H9 (cell line): Measurements from ENCODE around the gene C2CD4A. TPM values are rescaled to one million over a fixed set of nuclear protein-coding genes. Genes with fewer than 3 reads are reported as not detected.

Experiments
- DNase-seq: peaks from one replicate; pipeline ENCODE4 v3.0.0-alpha.2; 2017
- H2AFZ ChIP-seq: one replicate; pipeline ENCODE4 v1.6.1; 2013; ENCODE audit warnings: mild to moderate bottlenecking, low read length, control low read depth, moderate library complexity
- H2AK5ac ChIP-seq: 2 replicates; pipeline ENCODE4 v1.6.1; 2013; ENCODE audit warnings: low read length, control low read depth, mixed read lengths; ENCODE audit not compliant: insufficient read length
- H2BK120ac ChIP-seq: one replicate; pipeline ENCODE4 v1.6.1; 2013; ENCODE audit warnings: low read depth, mild to moderate bottlenecking, low read length, control low read depth, inconsistent platforms; ENCODE audit not compliant: poor library complexity, severe bottlenecking
- H2BK12ac ChIP-seq: 2 replicates; pipeline ENCODE4 v1.6.1; 2013; ENCODE audit warnings: low read length, control low read depth, mixed read lengths, low read depth; ENCODE audit not compliant: insufficient read length
- H2BK15ac ChIP-seq: 2 replicates; pipeline ENCODE4 v1.6.1; 2013; ENCODE audit warnings: low read depth, low read length, control low read depth
- H2BK20ac ChIP-seq: one replicate; pipeline ENCODE4 v1.6.1; 2013; ENCODE audit warnings: low read depth, mild to moderate bottlenecking, low read length, control low read depth, inconsistent platforms; ENCODE audit not compliant: poor library complexity, severe bottlenecking
- H2BK5ac ChIP-seq: 2 replicates; pipeline ENCODE4 v1.6.1; 2013; ENCODE audit warnings: low read length, control low read depth, mixed read lengths; ENCODE audit not compliant: insufficient read length
- H3K14ac ChIP-seq: 2 replicates; pipeline ENCODE4 v1.6.1; 2013; ENCODE audit warnings: low read length, control low read depth; ENCODE audit not compliant: insufficient read depth
- H3K18ac ChIP-seq: 2 replicates; pipeline ENCODE4 v1.6.1; 2013; ENCODE audit warnings: low read depth, mild to moderate bottlenecking, mixed read lengths, low read length, control low read depth; ENCODE audit not compliant: insufficient read length
- H3K23ac ChIP-seq: 2 replicates; pipeline ENCODE4 v1.6.1; 2013; ENCODE audit warnings: low read length, control low read depth, mixed read lengths, low read depth; ENCODE audit not compliant: insufficient read length
- H3K23me2 ChIP-seq: 2 replicates; pipeline ENCODE4 v1.6.1; 2013; ENCODE audit warnings: low read depth, mild to moderate bottlenecking, mixed read lengths, low read length, control low read depth; ENCODE audit not compliant: insufficient read length, poor library complexity, severe bottlenecking
- H3K27ac ChIP-seq: 2 replicates; pipeline ENCODE4 v1.5.1; 2013; ENCODE audit warnings: low read length, control low read depth, mixed read lengths, low read depth; ENCODE audit not compliant: insufficient read length
- H3K27me3 ChIP-seq: 2 replicates; pipeline ENCODE4 v1.6.1; 2013; ENCODE audit warnings: low read length, control low read depth, inconsistent platforms; ENCODE audit not compliant: insufficient read depth
- H3K4ac ChIP-seq: 2 replicates; pipeline ENCODE4 v1.6.1; 2013; ENCODE audit warnings: low read depth, mild to moderate bottlenecking, control low read depth, inconsistent platforms, low read length, moderate library complexity
- H3K4me1 ChIP-seq: 2 replicates; pipeline ENCODE4 v1.6.1; 2013; ENCODE audit warnings: low read length, control low read depth, inconsistent platforms; ENCODE audit not compliant: insufficient read depth
- H3K4me2 ChIP-seq: 2 replicates; pipeline ENCODE4 v1.6.1; 2013; ENCODE audit warnings: low read length, control low read depth, mixed read lengths; ENCODE audit not compliant: insufficient read length, insufficient read depth
- H3K56ac ChIP-seq: 2 replicates; pipeline ENCODE4 v1.6.1; 2013; ENCODE audit warnings: low read depth, mild to moderate bottlenecking, mixed read lengths, low read length, control low read depth; ENCODE audit not compliant: insufficient read length
- H3K79me1 ChIP-seq: 2 replicates; pipeline ENCODE4 v1.6.1; 2013; ENCODE audit warnings: low read depth, mild to moderate bottlenecking, moderate library complexity, low read length, control low read depth, inconsistent platforms; ENCODE audit not compliant: insufficient read depth, poor library complexity, severe bottlenecking
- H3K79me2 ChIP-seq: 2 replicates; pipeline ENCODE4 v1.6.1; 2013; ENCODE audit warnings: low read length, control low read depth, inconsistent platforms; ENCODE audit not compliant: insufficient read depth
- H3K9ac ChIP-seq: 2 replicates; pipeline ENCODE4 v1.6.1; 2013; ENCODE audit warnings: low read length, control low read depth, mixed read lengths; ENCODE audit not compliant: insufficient read length; ENCODE audit errors: extremely low read depth
- H3K9me3 ChIP-seq: one replicate; pipeline ENCODE4 v1.6.1; 2013; ENCODE audit warnings: low read depth, low read length, inconsistent platforms; ENCODE audit not compliant: control insufficient read depth
- H3T11ph ChIP-seq: one replicate; pipeline ENCODE4 v1.6.1; 2013; ENCODE audit warnings: mild to moderate bottlenecking, low read length, control low read depth, inconsistent platforms
- H4K20me1 ChIP-seq: one replicate; pipeline ENCODE4 v1.6.1; 2013; ENCODE audit not compliant: control insufficient read depth, insufficient read length, insufficient read depth
- H4K5ac ChIP-seq: 2 replicates; pipeline ENCODE4 v1.6.1; 2013; ENCODE audit warnings: low read depth, mild to moderate bottlenecking, mixed read lengths, low read length, control low read depth; ENCODE audit not compliant: insufficient read length
- H4K8ac ChIP-seq: replicated peaks from 2 replicates; pipeline ENCODE4 v1.6.1; 2013; ENCODE audit warnings: low read length, control low read depth, mixed read lengths, low read depth; ENCODE audit not compliant: insufficient read length
- H4K91ac ChIP-seq: 2 replicates; pipeline ENCODE4 v1.6.1; 2013; ENCODE audit warnings: low read depth, mild to moderate bottlenecking, moderate library complexity, mixed read lengths, low read length, control low read depth; ENCODE audit not compliant: insufficient read length
- H3K27ac Mint-ChIP-seq, 3 experiments: 2 replicates in 2 of 3; 3 replicates in 1 of 3; pipeline ENCODE4 v1.8.0; 2020 to 2021; ENCODE audit warnings: mixed read lengths in 3 of 3, mild to moderate bottlenecking in 1 of 3, moderate library complexity in 1 of 3
- H3K27me3 Mint-ChIP-seq: 2 replicates; pipeline ENCODE4 v1.8.0; 2021; ENCODE audit warnings: low read depth, mild to moderate bottlenecking, moderate library complexity, mixed read lengths
- H3K36me3 Mint-ChIP-seq, 3 experiments: 2 replicates in 2 of 3; 3 replicates in 1 of 3; pipeline ENCODE4 v1.8.0; 2020 to 2021; ENCODE audit warnings: low read depth in 3 of 3, mixed read lengths in 3 of 3; ENCODE audit not compliant: insufficient read depth in 1 of 3
- H3K4me1 Mint-ChIP-seq, 2 experiments: 2 replicates each; pipeline ENCODE4 v1.8.0; 2020; ENCODE audit warnings: mixed read lengths in 2 of 2
- H3K4me3 Mint-ChIP-seq, 2 experiments: 2 replicates in 1 of 2; 3 replicates in 1 of 2; pipeline ENCODE4 v1.8.0; 2020 to 2021; ENCODE audit warnings: mild to moderate bottlenecking in 2 of 2, mixed read lengths in 2 of 2, moderate library complexity in 1 of 2
- H3K9me3 Mint-ChIP-seq, 2 experiments: 2 replicates in 1 of 2; 3 replicates in 1 of 2; pipeline ENCODE4 v1.8.0; 2020; ENCODE audit warnings: mild to moderate bottlenecking in 2 of 2, mixed read lengths in 2 of 2, moderate library complexity in 1 of 2
- WGBS: extraction: QIAGEN DNeasy Blood & Tissue Kit; methylation state at CpG from one replicate; pipeline ENCODE4 v1.1.7; 2013; ENCODE audit warnings: missing lambda C conversion rate, low lambda C conversion rate, mixed read lengths; ENCODE audit not compliant: insufficient read length; ENCODE audit errors: extremely low coverage; 5-methylcytosine and 5-hydroxymethylcytosine counted together
- total RNA-seq: library from RNA; stranded (reverse); gene quantifications from 2 replicates; pipeline ENCODE4 v1.2.1, GENCODE V29; 2021
- TF ChIP-seq, protein P1 (sequence below): fragments of 200-600 bp; sonication (generic); conservative IDR thresholded peaks from 3 replicates; pipeline ENCODE4 v1.8.0; 2021; ENCODE audit warnings: antibody characterized with exemption, mild to moderate bottlenecking

C2CD4A gene
- total RNA-seq, 1 experiment from 2014 or later = not detected

DNA sequence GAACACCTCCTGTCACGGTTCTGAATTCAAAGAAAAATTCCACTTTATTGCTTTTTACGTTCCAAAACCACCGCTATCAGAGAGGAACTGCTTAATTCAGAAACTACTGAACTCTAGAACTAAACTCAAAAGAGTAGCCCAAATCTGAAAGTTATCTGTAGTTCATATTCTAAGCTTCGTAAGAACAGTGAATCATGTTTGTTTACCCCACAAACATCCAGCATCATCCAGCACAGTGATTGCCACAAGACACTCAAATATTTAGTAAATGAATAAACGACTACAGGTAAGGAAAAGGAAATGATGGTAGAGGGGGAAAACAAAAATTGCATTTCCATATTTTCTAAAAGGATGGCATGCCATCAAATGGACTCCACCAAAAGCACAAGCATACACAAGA, 38.9 kb upstream of the C2CD4A start:
- H2AK5ac ChIP-seq = no peak overlapping the region
- H3T11ph ChIP-seq = no peak overlapping the region
- H3K23me2 ChIP-seq = no peaks in the 10 kb centered on the region
- H4K91ac ChIP-seq = no peak overlapping the region
- H2BK12ac ChIP-seq = no peak overlapping the region
- no peak for DNase-seq
- no peak overlapping the region for H4K8ac ChIP-seq
- no peaks in the 10 kb centered on the region for H4K20me1 ChIP-seq
- no peaks in the 10 kb centered on the region for H3K79me1 ChIP-seq
- H3K9me3 Mint-ChIP-seq = no peaks in the 10 kb centered on the region
- H3K79me2 ChIP-seq = no peaks in the 10 kb centered on the region
- H3K4ac ChIP-seq = no peak overlapping the region
- H2BK5ac ChIP-seq = no peak overlapping the region
- H3K23ac ChIP-seq = no peak overlapping the region
- H3K4me1 ChIP-seq = no peaks in the 10 kb centered on the region
- H3K4me3 Mint-ChIP-seq = no peak overlapping the region
- no peaks in the 10 kb centered on the region for H3K36me3 Mint-ChIP-seq
- no peaks in the 10 kb centered on the region for H3K27me3 ChIP-seq
- H3K27ac Mint-ChIP-seq = no peak overlapping the region
- H3K4me2 ChIP-seq = no peak overlapping the region
- WGBS = no CpG with 5 or more reads among the region's 5 CpGs
- H2BK120ac ChIP-seq = no peak overlapping the region
- no peak overlapping the region for H2AFZ ChIP-seq
- no peaks in the 10 kb centered on the region for H3K27me3 Mint-ChIP-seq
- no peak overlapping the region for H2BK15ac ChIP-seq
- no peak overlapping the region for H2BK20ac ChIP-seq
- no peak overlapping the region for H3K14ac ChIP-seq
- H4K5ac ChIP-seq = no peak overlapping the region
- TF ChIP-seq, protein P1, sequence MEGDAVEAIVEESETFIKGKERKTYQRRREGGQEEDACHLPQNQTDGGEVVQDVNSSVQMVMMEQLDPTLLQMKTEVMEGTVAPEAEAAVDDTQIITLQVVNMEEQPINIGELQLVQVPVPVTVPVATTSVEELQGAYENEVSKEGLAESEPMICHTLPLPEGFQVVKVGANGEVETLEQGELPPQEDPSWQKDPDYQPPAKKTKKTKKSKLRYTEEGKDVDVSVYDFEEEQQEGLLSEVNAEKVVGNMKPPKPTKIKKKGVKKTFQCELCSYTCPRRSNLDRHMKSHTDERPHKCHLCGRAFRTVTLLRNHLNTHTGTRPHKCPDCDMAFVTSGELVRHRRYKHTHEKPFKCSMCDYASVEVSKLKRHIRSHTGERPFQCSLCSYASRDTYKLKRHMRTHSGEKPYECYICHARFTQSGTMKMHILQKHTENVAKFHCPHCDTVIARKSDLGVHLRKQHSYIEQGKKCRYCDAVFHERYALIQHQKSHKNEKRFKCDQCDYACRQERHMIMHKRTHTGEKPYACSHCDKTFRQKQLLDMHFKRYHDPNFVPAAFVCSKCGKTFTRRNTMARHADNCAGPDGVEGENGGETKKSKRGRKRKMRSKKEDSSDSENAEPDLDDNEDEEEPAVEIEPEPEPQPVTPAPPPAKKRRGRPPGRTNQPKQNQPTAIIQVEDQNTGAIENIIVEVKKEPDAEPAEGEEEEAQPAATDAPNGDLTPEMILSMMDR = no peak
- no peaks in the 10 kb centered on the region for H3K9me3 ChIP-seq
- H3K4me1 Mint-ChIP-seq = no peaks in the 10 kb centered on the region
- no peak overlapping the region for H3K9ac ChIP-seq
- no peak overlapping the region for H3K27ac ChIP-seq
- H3K18ac ChIP-seq = no peak overlapping the region
- H3K56ac ChIP-seq = no peak overlapping the region
